Vagina (tissue), 2 donors: Measurements from ENCODE around the gene PDE6C. TPM values are rescaled to one million over a fixed set of nuclear protein-coding genes. Genes with fewer than 3 reads are reported as not detected.

Experiments
- DNase-seq, 2 donors: peaks; one replicate each; pipeline ENCODE4 v3.0.0-alpha.2; 2017; ENCODE audit errors: extremely low spot score in 2 of 2
- H3K27ac ChIP-seq: fragments of 200-600 bp; sonication (generic); one replicate; pipeline ENCODE4 v1.5.1; 2019
- H3K27me3 ChIP-seq: fragments of 200-600 bp; sonication (generic); one replicate; pipeline ENCODE4 v1.5.1; 2019
- H3K36me3 ChIP-seq, 2 donors: fragments of 200-600 bp; sonication (generic); one replicate each; pipeline ENCODE4 v1.5.1; 2017 to 2019
- H3K4me1 ChIP-seq: fragments of 200-600 bp; sonication (generic); one replicate; pipeline ENCODE4 v1.5.1; 2019
- H3K4me3 ChIP-seq, 2 donors: fragments of 200-600 bp; sonication (generic); 1 replicate in 1 of 2; 2 replicates in 1 of 2; pipeline ENCODE4 v1.5.1; 2016 to 2019
- H3K9me3 ChIP-seq: fragments of 200-600 bp; sonication (generic); one replicate; pipeline ENCODE4 v1.5.1; 2019
- CTCF ChIP-seq, 3 experiments: fragments of 450-650 bp in 2 of 3; fragments of 200-600 bp in 1 of 3; sonication (generic) in 1 of 3; IDR thresholded peaks; one replicate each; pipeline ENCODE4 v1.5.1; 2017 to 2019; ENCODE audit warnings: antibody characterized with exemption in 3 of 3, mild to moderate bottlenecking in 2 of 3, moderate library complexity in 2 of 3
- POLR2A ChIP-seq, 2 donors: fragments of 450-650 bp; IDR thresholded peaks; one replicate each; pipeline ENCODE4 v1.6.1; 2017; ENCODE audit warnings: antibody characterized with exemption in 2 of 2, mild to moderate bottlenecking in 2 of 2, moderate library complexity in 2 of 2
- POLR2AphosphoS5 ChIP-seq, 2 donors: sonication (generic); formaldehyde crosslinking; IDR thresholded peaks; one replicate each; pipeline ENCODE4 v1.9.0; 2017; ENCODE audit warnings: antibody characterized with exemption in 2 of 2, mild to moderate bottlenecking in 2 of 2, low read depth in 1 of 2; ENCODE audit not compliant: insufficient read depth in 1 of 2
- intact Hi-C: fragments of 100-400 bp; cut with DNase I; formaldehyde crosslinking; loops from one replicate; pipeline ENCODE4 v1.15.1; 2023
- total RNA-seq: library from RNA; depleted of rRNA; stranded (reverse); fragments of >200 nt; gene quantifications from one replicate; pipeline ENCODE4 v1.2.3, GENCODE V29; 2016

The PDE6C gene
- total RNA-seq, 1 donor from 2014 or later = not detected

- H3K27ac ChIP-seq = no peak overlapping the region
- intact Hi-C loops = no loop called here
- no peaks in the 10 kb centered on the region for H3K4me1 ChIP-seq
- no peak for DNase-seq
- no peaks in the 10 kb centered on the region for H3K27me3 ChIP-seq
- no peaks in the 10 kb centered on the region for H3K36me3 ChIP-seq
- no peak overlapping the region for H3K4me3 ChIP-seq
- no peaks in the 10 kb centered on the region for H3K9me3 ChIP-seq
- TF ChIP-seq POLR2AphosphoS5 (IDR thresholded peaks at IDR 0.05; ENCODE audit: insufficient read depth in 1 of 2, low read depth in 1 of 2) = no peak
- TF ChIP-seq POLR2A (IDR thresholded peaks at IDR 0.05) = no peak
- no peak for TF ChIP-seq CTCF (IDR thresholded peaks at IDR 0.05)
Observed at GRCh38 chr10:93614101-93614825, 1.9 kb downstream of the PDE6C start.

GRCh38 chr10:93615576-93616235 lies 3.4 kb downstream of the PDE6C start:
- intact Hi-C loops = no loop called here
- Histone ChIP-seq H3K4me1 (no peaks in the 10 kb centered on the region), H3K27me3 (no peaks in the 10 kb centered on the region), H3K9me3 (no peaks in the 10 kb centered on the region), H3K27ac (no peak overlapping the region), H3K4me3 (no peak overlapping the region), H3K36me3 (no peaks in the 10 kb centered on the region)
- TF ChIP-seq POLR2AphosphoS5 (IDR thresholded peaks at IDR 0.05; ENCODE audit: insufficient read depth in 1 of 2, low read depth in 1 of 2) (no peak), CTCF (IDR thresholded peaks at IDR 0.05) (no peak), POLR2A (IDR thresholded peaks at IDR 0.05) (no peak)
- DNase-seq = no peak

GRCh38 chr10:93620925-93621324 lies 8.6 kb downstream of the PDE6C start:
- Histone ChIP-seq H3K9me3 (no peaks in the 10 kb centered on the region), H3K4me3 (no peak overlapping the region), H3K36me3 (no peaks in the 10 kb centered on the region), H3K27ac (no peak overlapping the region), H3K27me3 (no peaks in the 10 kb centered on the region), H3K4me1 (no peaks in the 10 kb centered on the region)
- TF ChIP-seq POLR2AphosphoS5 (IDR thresholded peaks at IDR 0.05; ENCODE audit: insufficient read depth in 1 of 2, low read depth in 1 of 2) = no peak
- TF ChIP-seq CTCF (IDR thresholded peaks at IDR 0.05) = no peak
- no peak for TF ChIP-seq POLR2A (IDR thresholded peaks at IDR 0.05)
- DNase-seq = no peak
- intact Hi-C loops = no loop called here

GRCh38 chr10:93622942-93623341 lies 10.6 kb downstream of the PDE6C start:
- no peak overlapping the region for H3K4me3 ChIP-seq
- no peaks in the 10 kb centered on the region for H3K27me3 ChIP-seq
- no peaks in the 10 kb centered on the region for H3K36me3 ChIP-seq
- H3K27ac ChIP-seq = no peak overlapping the region
- intact Hi-C loops = no loop called here
- H3K9me3 ChIP-seq = no peaks in the 10 kb centered on the region
- no peaks in the 10 kb centered on the region for H3K4me1 ChIP-seq
- DNase-seq = no peak
- TF ChIP-seq CTCF (IDR thresholded peaks at IDR 0.05) (no peak), POLR2AphosphoS5 (IDR thresholded peaks at IDR 0.05; ENCODE audit: insufficient read depth in 1 of 2, low read depth in 1 of 2) (no peak), POLR2A (IDR thresholded peaks at IDR 0.05) (no peak)

- intact Hi-C loops = no loop called here
- no peak for TF ChIP-seq POLR2AphosphoS5 (IDR thresholded peaks at IDR 0.05; ENCODE audit: insufficient read depth in 1 of 2, low read depth in 1 of 2)
- no peak for TF ChIP-seq CTCF (IDR thresholded peaks at IDR 0.05)
- no peak for TF ChIP-seq POLR2A (IDR thresholded peaks at IDR 0.05)
- DNase-seq = no peak
Observed at GRCh38 chr10:93628858-93629257, 16.5 kb downstream of the PDE6C start.

More at GRCh38 chr10:93628858-93629257, 16.5 kb downstream of the PDE6C start:
- no peaks in the 10 kb centered on the region for H3K9me3 ChIP-seq
- H3K36me3 ChIP-seq = no peaks in the 10 kb centered on the region
- no peaks in the 10 kb centered on the region for H3K4me1 ChIP-seq
- H3K4me3 ChIP-seq = no peak overlapping the region
- no peaks in the 10 kb centered on the region for H3K27me3 ChIP-seq
- no peak overlapping the region for H3K27ac ChIP-seq
